GM18868 (cell line): ENCODE measurements around the gene MEI4.

Source experiments
- ATAC-seq: cut with Tn5 transposase; IDR thresholded peaks from one replicate; pipeline ENCODE4 v1.9.1; 2021; ENCODE audit warnings: mild to moderate bottlenecking, moderate library complexity; ENCODE audit not compliant: unreplicated experiment

MEI4 gene

GRCh38 chr6:77926198-77926751, 273.4 kb downstream of the MEI4 start:
- ATAC-seq, result peak; percentile 43

GRCh38 chr6:77930382-77930781, 277.5 kb downstream of the MEI4 start:
- no peak for ATAC-seq

GRCh38 chr6:77930952-77931351, 278.1 kb downstream of the MEI4 start:
- no peak for ATAC-seq

- ATAC-seq, result no peak
Observed at GRCh38 chr6:77962070-77962469, 309.2 kb downstream of the MEI4 start.

GRCh38 chr6:77965449-77965848, 312.6 kb downstream of the MEI4 start:
- no peak for ATAC-seq

- no peak for ATAC-seq
Observed at GRCh38 chr6:77972334-77972733, 319.5 kb downstream of the MEI4 start.
